Gastroesophageal sphincter (tissue), 4 donors: Measurements from ENCODE around the gene MGLL. TPM values are rescaled to one million over a fixed set of nuclear protein-coding genes. Genes with fewer than 3 reads are reported as not detected.
"Not testable (repeated sequence)": the region's sequence is repeated elsewhere in the genome, so short reads cannot be mapped to it uniquely, and the experiment has no call there.

Experiments
- ATAC-seq: fragments of 150-250 bp; one replicate; pipeline ENCODE4 v1.9.1; 2016; ENCODE audit warnings: mild to moderate bottlenecking, moderate library complexity
- H3K27ac ChIP-seq, 4 donors: fragments of 200-600 bp; sonication (generic) in 3 of 4; 1 replicate in 3 of 4; 2 replicates in 1 of 4; pipeline ENCODE4 v1.5.1; 2016 to 2019
- H3K27me3 ChIP-seq: fragments of 200-600 bp; sonication (generic); one replicate; pipeline ENCODE4 v1.5.1; 2019
- H3K36me3 ChIP-seq, 2 donors: fragments of 200-600 bp; sonication (generic); one replicate each; pipeline ENCODE4 v1.5.1; 2019; ENCODE audit warnings: control low read depth in 1 of 2
- H3K4me1 ChIP-seq, 3 donors: fragments of 200-600 bp; sonication (generic); 1 replicate in 2 of 3; 2 replicates in 1 of 3; pipeline ENCODE4 v1.5.1; 2016 to 2019; ENCODE audit warnings: control low read depth in 2 of 3
- H3K4me3 ChIP-seq, 2 donors: fragments of 200-600 bp; sonication (generic); one replicate each; pipeline ENCODE4 v1.5.1; 2019; ENCODE audit warnings: mild to moderate bottlenecking in 1 of 2, moderate library complexity in 1 of 2
- H3K9me3 ChIP-seq, 3 donors: fragments of 200-600 bp; sonication (generic); one replicate each; pipeline ENCODE4 v1.5.1; 2017 to 2019; ENCODE audit warnings: control low read depth in 2 of 3
- CTCF ChIP-seq, 4 experiments: fragments of 200-600 bp in 2 of 4; fragments of 450-650 bp in 2 of 4; sonication (generic) in 1 of 4; IDR thresholded peaks; one replicate each; pipeline ENCODE4 v1.5.1; 2017 to 2019; ENCODE audit warnings: antibody characterized with exemption in 4 of 4, mild to moderate bottlenecking in 2 of 4, moderate library complexity in 2 of 4
- EP300 ChIP-seq: sonication (generic); formaldehyde crosslinking; IDR thresholded peaks from one replicate; pipeline ENCODE4 v1.6.1; 2017; ENCODE audit warnings: antibody characterized with exemption, mild to moderate bottlenecking
- POLR2A ChIP-seq, 2 donors: fragments of 450-650 bp; IDR thresholded peaks; one replicate each; pipeline ENCODE4 v1.6.1; 2017; ENCODE audit warnings: antibody characterized with exemption in 2 of 2, mild to moderate bottlenecking in 2 of 2, moderate library complexity in 1 of 2
- POLR2AphosphoS5 ChIP-seq: sonication (generic); formaldehyde crosslinking; IDR thresholded peaks from one replicate; pipeline ENCODE4 v1.6.1; 2017; ENCODE audit warnings: antibody characterized with exemption
- WGBS, 2 donors: methylation state at CpG; one replicate each; pipeline ENCODE4 v1.1.5; 2018; ENCODE audit warnings: low coverage in 1 of 2; 5-methylcytosine and 5-hydroxymethylcytosine counted together
- total RNA-seq, 4 donors: library from RNA; depleted of rRNA; stranded (reverse); fragments of >200 nt; gene quantifications; one replicate each; pipeline ENCODE4 v1.1.0, GENCODE V29; 2016

MGLL gene
- total RNA-seq, 4 donors from 2014 or later, result 39.2 to 171 (median 55.8) TPM

- Histone ChIP-seq H3K27ac (peak overlapping the region in 3 of 4 donors; percentile 72 to 75 (median 73)), H3K9me3 (no peaks in the 10 kb centered on the region), H3K4me3 (no peak overlapping the region), H3K27me3 (no peaks in the 10 kb centered on the region), H3K36me3 (peaks cover 0 to 32% of the 10 kb centered on the region in 2 donors), H3K4me1 (peaks cover 0 to 63% (median 18%) of the 10 kb centered on the region in 3 donors)
- peak; percentile 34 for ATAC-seq
- WGBS, 2 donors, result 16 to 26% methylated on average over 9 to 13 of the region's 13 CpGs
- TF ChIP-seq CTCF (IDR thresholded peaks at IDR 0.05) (no peak), POLR2AphosphoS5 (peak; percentile 28)
These were observed 114.4 kb downstream of the MGLL start for GRCh38 chr3:127707851-127708411.

GRCh38 chr3:127706785-127707351 lies 115.4 kb downstream of the MGLL start:
- Histone ChIP-seq H3K9me3 (no peaks in the 10 kb centered on the region), H3K27ac (peak overlapping the region in 3 of 4 donors; percentile 22 to 75 (median 73)), H3K4me3 (no peak overlapping the region), H3K4me1 (peaks cover 0 to 63% (median 27%) of the 10 kb centered on the region in 3 donors), H3K36me3 (peaks cover 0 to 21% of the 10 kb centered on the region in 2 donors), H3K27me3 (no peaks in the 10 kb centered on the region)
- no peak for TF ChIP-seq EP300
- 79 to 100% methylated on average over 1 to 5 of the region's 16 CpGs for WGBS, 2 donors
- ATAC-seq, result no peak

- no peak for ATAC-seq
- Histone ChIP-seq H3K27me3 (no peaks in the 10 kb centered on the region), H3K36me3 (peaks cover 0 to 20% of the 10 kb centered on the region in 2 donors), H3K4me3 (no peak overlapping the region), H3K9me3 (no peaks in the 10 kb centered on the region), H3K27ac (peak overlapping the region in 3 of 4 donors; percentile 39 to 75 (median 73)), H3K4me1 (peaks cover 0 to 69% (median 29%) of the 10 kb centered on the region in 3 donors)
- TF ChIP-seq EP300 (no peak), POLR2AphosphoS5 (no peak), POLR2A (IDR thresholded peaks at IDR 0.05) (no peak), CTCF (IDR thresholded peaks at IDR 0.05) (no peak)
- 80 to 83% methylated on average over 2 to 4 of the region's 7 CpGs for WGBS, 2 donors
These were observed 116.0 kb downstream of the MGLL start for GRCh38 chr3:127706312-127706711.

GRCh38 chr3:127704840-127705239 lies 117.5 kb downstream of the MGLL start:
- not testable (repeated sequence) for H3K4me3 ChIP-seq, H3K9me3 ChIP-seq, ATAC-seq, H3K27me3 ChIP-seq, H3K27ac ChIP-seq
- H3K36me3 ChIP-seq, result peaks cover 0 to 20% of the 10 kb centered on the region in 2 donors
- WGBS, 2 donors, result 78 to 94% methylated on average over 3 to 4 of the region's 4 CpGs
- H3K4me1 ChIP-seq, result peaks cover 0 to 68% (median 24%) of the 10 kb centered on the region in 3 donors

- Histone ChIP-seq H3K27ac (peak overlapping the region in 3 of 4 donors; percentile 50 to 94 (median 90)), H3K4me1 (peaks cover 10 to 68% (median 39%) of the 10 kb centered on the region in 3 donors)
- no CpG with 5 or more reads among the region's 4 CpGs for WGBS, 2 donors
These were observed 120.2 kb downstream of the MGLL start for GRCh38 chr3:127702151-127702578.

More at GRCh38 chr3:127702151-127702578, 120.2 kb downstream of the MGLL start:
- no peak overlapping the region for H3K4me3 ChIP-seq
- peaks cover 0 to 20% of the 10 kb centered on the region in 2 donors for H3K36me3 ChIP-seq
- TF ChIP-seq EP300 (no peak), POLR2A (IDR thresholded peaks at IDR 0.05) (no peak), POLR2AphosphoS5 (no peak), CTCF (IDR thresholded peaks at IDR 0.05) (no peak)
- H3K9me3 ChIP-seq, result no peaks in the 10 kb centered on the region
- no peak for ATAC-seq
- H3K27me3 ChIP-seq, result no peaks in the 10 kb centered on the region
